Keratinocyte (primary cell): ENCODE measurements around the gene VPS4B. TPM values are rescaled to one million over a fixed set of nuclear protein-coding genes. Genes with fewer than 3 reads are reported as not detected.
A peak's percentile ranks its signal among the peaks of the same experiment; 100 is the strongest.

Experiments used
- DNase-seq: peaks from one replicate; pipeline ENCODE4 v3.0.0-alpha.2; 2011; ENCODE audit warnings: low read depth, missing footprints, low spot score
- FAIRE-seq: peaks from 2 replicates; lab custom pipeline; 2011; peaks lifted over from hg19 to GRCh38; lab: Jason Lieb, UNC
- H2AFZ ChIP-seq: 2 replicates; pipeline ENCODE4 v1.6.0; 2012; ENCODE audit warnings: low read length, control low read depth, inconsistent platforms; ENCODE audit not compliant: control insufficient read depth
- H3K27ac ChIP-seq: 2 replicates; pipeline ENCODE4 v1.5.1; 2011; ENCODE audit warnings: low read length; ENCODE audit not compliant: control insufficient read depth, insufficient read depth
- H3K27me3 ChIP-seq: 3 replicates; pipeline ENCODE4 v1.6.0; 2011; ENCODE audit warnings: low read length; ENCODE audit not compliant: control insufficient read depth, insufficient read depth; ENCODE audit errors: extremely low read depth
- H3K36me3 ChIP-seq, 2 experiments: 2 replicates in 1 of 2; 3 replicates in 1 of 2; pipeline ENCODE4 v1.5.1; 2011; ENCODE audit warnings: low read length in 2 of 2, mild to moderate bottlenecking in 1 of 2; ENCODE audit not compliant: control insufficient read depth in 2 of 2, insufficient read depth in 2 of 2; ENCODE audit errors: extremely low read depth in 1 of 2
- H3K4me1 ChIP-seq: 3 replicates; pipeline ENCODE4 v1.5.1; 2011; ENCODE audit warnings: low read length; ENCODE audit not compliant: control insufficient read depth, insufficient read depth; ENCODE audit errors: extremely low read depth
- H3K4me2 ChIP-seq: 3 replicates; pipeline ENCODE4 v1.6.0; 2011; ENCODE audit warnings: low read depth, low read length; ENCODE audit not compliant: control insufficient read depth, insufficient read depth; ENCODE audit errors: extremely low read depth
- H3K4me3 ChIP-seq, 3 experiments: fragments of 200-600 bp in 1 of 3; sonication (generic) in 1 of 3; 2 replicates in 2 of 3; 3 replicates in 1 of 3; pipeline ENCODE4 v1.5.1; 2011 to 2016; ENCODE audit warnings: low read length in 3 of 3, mild to moderate bottlenecking in 3 of 3, control low read depth in 2 of 3, inconsistent platforms in 1 of 3, low read depth in 1 of 3, mixed read lengths in 1 of 3, mixed run types in 1 of 3, moderate library complexity in 1 of 3; ENCODE audit not compliant: control insufficient read depth in 2 of 3, insufficient read depth in 2 of 3; ENCODE audit errors: extremely low read depth in 1 of 3
- H3K79me2 ChIP-seq: 2 replicates; pipeline ENCODE4 v1.6.0; 2012; ENCODE audit warnings: low read length; ENCODE audit not compliant: control insufficient read depth, insufficient read depth
- H3K9ac ChIP-seq: 3 replicates; pipeline ENCODE4 v1.6.0; 2011; ENCODE audit warnings: low read length; ENCODE audit not compliant: control insufficient read depth, insufficient read depth; ENCODE audit errors: extremely low read depth
- H3K9me1 ChIP-seq: 3 replicates; pipeline ENCODE4 v1.6.0; 2011; ENCODE audit warnings: low read length; ENCODE audit not compliant: control insufficient read depth, insufficient read depth; ENCODE audit errors: extremely low read depth
- H3K9me3 ChIP-seq: 2 replicates; pipeline ENCODE4 v1.5.1; 2012; ENCODE audit warnings: low read depth, low read length; ENCODE audit not compliant: control insufficient read depth
- H4K20me1 ChIP-seq: 3 replicates; pipeline ENCODE4 v1.6.0; 2011; ENCODE audit warnings: low read length; ENCODE audit not compliant: control insufficient read depth, insufficient read depth; ENCODE audit errors: extremely low read depth
- EZH2 ChIP-seq: IDR thresholded peaks from one replicate; pipeline ENCODE4 v1.6.1; 2012; ENCODE audit warnings: inconsistent platforms, mild to moderate bottlenecking, low read length, moderate library complexity
- dilution Hi-C: fragments of 300-500 bp; cut with MboI; formaldehyde crosslinking; loops from one replicate; pipeline ENCODE4 v1.7.0; 2020; ENCODE audit warnings: low sequenced_read_pairs; ENCODE audit not compliant: extremely low pct_ligation_motif_present
- polyA plus RNA-seq, 5 experiments: library from polyadenylated mRNA; depleted of rRNA in 3 of 5; stranded (reverse) in 3 of 5; stranded (forward) in 1 of 5; unstranded in 1 of 5; fragments of >200 nt; gene quantifications; 1 replicate in 1 of 5; 2 replicates in 3 of 5; 3 replicates in 1 of 5; pipeline versions ENCODE4 v1.2.1 to v1.2.3, GENCODE V29; 2011 to 2012; ENCODE audit warnings: missing spikeins in 2 of 5, low read depth in 1 of 5, low replicate concordance in 1 of 5
- TF ChIP-seq, protein P1 (sequence below), 3 experiments: IDR thresholded peaks in 1 of 3; conservative IDR thresholded peaks in 1 of 3; optimal IDR thresholded peaks in 1 of 3; 2 replicates in 2 of 3; 3 replicates in 1 of 3; pipeline versions ENCODE3 to v1.5.1; 2011; ENCODE audit warnings: low read length in 3 of 3, mild to moderate bottlenecking in 3 of 3, moderate library complexity in 2 of 3, control low read depth in 1 of 3, inconsistent platforms in 1 of 3; ENCODE audit not compliant: insufficient read depth in 2 of 3; ENCODE audit errors: extremely low read depth in 1 of 3

VPS4B gene
- polyA plus RNA-seq, 1 donor (not counting 4 experiments of a cell fraction or from before 2014, with no cell fraction given), result 65.3 TPM

GRCh38 chr18:63409301-63409700 lies 13.0 kb downstream of the VPS4B start:
- FAIRE-seq, result peak; percentile 98
- Histone ChIP-seq H3K9me1 (no peaks in the 10 kb centered on the region), H3K4me2 (peak overlapping the region; percentile 39), H3K27me3 (no peaks in the 10 kb centered on the region), H3K27ac (peak overlapping the region; percentile 85), H4K20me1 (no peaks in the 10 kb centered on the region), H3K9ac (peak overlapping the region; percentile 55), H3K4me3 (no peak overlapping the region), H3K79me2 (peaks cover 50% of the 10 kb centered on the region), H3K4me1 (peaks cover 50% of the 10 kb centered on the region), H2AFZ (no peak overlapping the region), H3K36me3 (peaks cover 12 to 26% of the 10 kb centered on the region in 2 experiments), H3K9me3 (no peaks in the 10 kb centered on the region)
- dilution Hi-C loops, result no loop called here
- TF ChIP-seq EZH2, result no peak
- TF ChIP-seq, protein P1, sequence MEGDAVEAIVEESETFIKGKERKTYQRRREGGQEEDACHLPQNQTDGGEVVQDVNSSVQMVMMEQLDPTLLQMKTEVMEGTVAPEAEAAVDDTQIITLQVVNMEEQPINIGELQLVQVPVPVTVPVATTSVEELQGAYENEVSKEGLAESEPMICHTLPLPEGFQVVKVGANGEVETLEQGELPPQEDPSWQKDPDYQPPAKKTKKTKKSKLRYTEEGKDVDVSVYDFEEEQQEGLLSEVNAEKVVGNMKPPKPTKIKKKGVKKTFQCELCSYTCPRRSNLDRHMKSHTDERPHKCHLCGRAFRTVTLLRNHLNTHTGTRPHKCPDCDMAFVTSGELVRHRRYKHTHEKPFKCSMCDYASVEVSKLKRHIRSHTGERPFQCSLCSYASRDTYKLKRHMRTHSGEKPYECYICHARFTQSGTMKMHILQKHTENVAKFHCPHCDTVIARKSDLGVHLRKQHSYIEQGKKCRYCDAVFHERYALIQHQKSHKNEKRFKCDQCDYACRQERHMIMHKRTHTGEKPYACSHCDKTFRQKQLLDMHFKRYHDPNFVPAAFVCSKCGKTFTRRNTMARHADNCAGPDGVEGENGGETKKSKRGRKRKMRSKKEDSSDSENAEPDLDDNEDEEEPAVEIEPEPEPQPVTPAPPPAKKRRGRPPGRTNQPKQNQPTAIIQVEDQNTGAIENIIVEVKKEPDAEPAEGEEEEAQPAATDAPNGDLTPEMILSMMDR (optimal IDR thresholded peaks at IDR 0.05 in 1 of 3, IDR thresholded peaks at IDR 0.05 in 1 of 3, conservative IDR thresholded peaks at IDR 0.05 in 1 of 3; ENCODE audit: extremely low read depth in 1 of 3, insufficient read depth in 2 of 3, low read length in 3 of 3), result no peak
- DNase-seq, result peak; percentile 55

GRCh38 chr18:63407734-63408133 lies 14.5 kb downstream of the VPS4B start:
- Histone ChIP-seq H3K4me3 (no peak overlapping the region), H3K9me1 (no peaks in the 10 kb centered on the region), H3K4me1 (peaks cover 50% of the 10 kb centered on the region), H3K4me2 (peak overlapping the region; percentile 45), H4K20me1 (no peaks in the 10 kb centered on the region), H3K9ac (no peak overlapping the region), H3K9me3 (no peaks in the 10 kb centered on the region), H3K27ac (peak overlapping the region; percentile 85), H3K79me2 (peaks cover 40% of the 10 kb centered on the region), H3K27me3 (no peaks in the 10 kb centered on the region), H3K36me3 (peaks cover 13 to 35% of the 10 kb centered on the region in 2 experiments), H2AFZ (no peak overlapping the region)
- TF ChIP-seq, protein P1 (optimal IDR thresholded peaks at IDR 0.05 in 1 of 3, IDR thresholded peaks at IDR 0.05 in 1 of 3, conservative IDR thresholded peaks at IDR 0.05 in 1 of 3; ENCODE audit: extremely low read depth in 1 of 3, insufficient read depth in 2 of 3, low read length in 3 of 3), result no peak
- FAIRE-seq, result no peak
- no peak for DNase-seq
- dilution Hi-C loops, result no loop called here
